HG03097 (cell line): ENCODE data around the gene CNST.
"Not testable (repeated sequence)": the region's sequence is repeated elsewhere in the genome, so short reads cannot be mapped to it uniquely, and the experiment has no call there.

Experiments
- ATAC-seq: cut with Tn5 transposase; IDR thresholded peaks from one replicate; pipeline ENCODE4 v1.9.1; 2021; ENCODE audit not compliant: unreplicated experiment, low FRiP score

CNST gene

DNA sequence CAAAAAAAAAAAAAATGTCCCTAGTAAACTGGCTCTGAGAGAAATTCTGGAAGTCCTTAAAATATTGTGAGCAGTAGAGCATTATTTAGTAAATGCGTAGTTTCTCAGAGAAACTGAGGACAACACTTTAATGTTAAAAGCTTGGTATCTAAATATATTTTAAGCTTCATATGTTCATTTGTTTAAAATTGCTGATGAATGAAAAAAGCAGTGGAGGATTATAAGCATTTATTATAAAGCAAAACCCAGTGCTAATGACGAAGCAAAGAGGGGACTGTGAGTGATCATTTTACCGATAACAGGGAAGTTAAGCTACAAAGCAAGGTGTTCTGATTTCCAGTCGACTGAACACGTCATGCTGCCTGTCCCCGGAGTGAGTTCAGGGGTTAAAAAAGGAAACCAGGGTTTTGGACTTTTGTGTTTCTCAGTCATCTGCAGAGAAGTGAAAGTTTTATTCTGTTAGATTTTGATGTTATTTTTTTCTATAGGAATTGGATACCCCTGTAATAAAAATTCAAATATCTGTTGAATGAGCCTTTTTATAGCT lies 93.4 kb downstream of the CNST start:
- no peak for ATAC-seq

- ATAC-seq = no peak
Measured at GRCh38 chr1:246661451-246661850, 95.2 kb downstream of the CNST start.

GRCh38 chr1:246667773-246668172 lies 101.5 kb downstream of the CNST start:
- ATAC-seq = no peak

DNA sequence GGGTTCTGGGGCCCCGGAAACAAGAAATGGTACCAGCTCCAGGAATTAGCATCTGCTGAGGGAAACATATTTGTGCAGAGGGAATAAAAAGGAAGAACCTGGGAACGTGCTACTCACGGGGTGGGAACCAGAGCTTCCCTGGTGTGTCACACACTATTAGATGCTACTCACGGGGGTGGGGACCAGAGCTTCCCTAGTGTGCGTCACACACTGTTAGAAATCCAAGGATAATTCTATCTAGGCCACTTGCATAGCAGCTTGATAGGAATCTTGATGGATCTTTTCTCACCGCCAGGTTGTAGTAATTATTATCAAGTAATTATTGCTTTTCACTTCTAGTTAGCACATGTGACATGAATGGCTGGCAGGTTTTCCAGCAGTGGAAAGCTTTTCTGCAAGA lies 103.4 kb downstream of the CNST start:
- ATAC-seq = no peak

GRCh38 chr1:246674049-246674448 lies 107.8 kb downstream of the CNST start:
- ATAC-seq = no peak

GRCh38 chr1:246677842-246678241 lies 111.6 kb downstream of the CNST start:
- ATAC-seq = no peak

- ATAC-seq = no peak
Measured at GRCh38 chr1:246678816-246679793, 112.8 kb downstream of the CNST start.

DNA sequence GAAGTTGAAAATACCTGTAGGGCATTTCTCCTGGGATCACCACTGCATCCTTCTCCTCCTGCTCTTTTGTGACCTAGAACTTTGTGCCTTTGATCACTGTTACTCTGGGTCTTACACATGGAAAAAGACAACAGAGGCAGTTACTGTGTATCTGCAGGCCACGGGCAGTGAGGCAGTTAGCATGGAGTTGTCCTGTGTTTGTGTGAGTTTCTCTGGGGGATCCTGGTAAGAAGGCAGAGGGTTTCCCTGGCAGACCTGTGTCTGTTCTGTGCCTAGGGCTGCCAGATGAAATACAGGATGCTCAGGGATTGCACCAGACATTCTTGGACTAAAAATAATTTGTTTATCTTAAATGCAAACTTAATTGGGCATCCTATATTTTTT lies 113.5 kb downstream of the CNST start:
- no peak for ATAC-seq

DNA sequence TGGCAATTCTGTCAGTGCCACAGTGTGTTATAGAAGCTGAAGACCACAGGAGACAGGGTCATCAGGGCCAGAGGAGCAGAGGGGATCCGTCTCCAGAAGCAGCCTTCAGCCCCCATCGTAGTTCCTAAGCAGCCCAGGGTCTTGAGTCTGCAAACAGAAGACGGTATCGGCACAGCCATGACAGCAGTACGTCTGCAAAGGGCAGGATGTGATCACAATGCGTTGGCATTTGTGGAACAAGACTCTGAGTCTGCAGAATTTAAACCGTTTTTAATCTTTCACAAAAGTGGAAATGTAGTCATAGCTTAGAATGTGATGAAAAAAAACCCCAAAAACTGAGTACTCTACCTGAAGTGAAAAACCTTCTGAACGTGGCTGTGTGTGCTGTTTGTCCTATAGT lies 113.9 kb downstream of the CNST start:
- no peak for ATAC-seq

DNA sequence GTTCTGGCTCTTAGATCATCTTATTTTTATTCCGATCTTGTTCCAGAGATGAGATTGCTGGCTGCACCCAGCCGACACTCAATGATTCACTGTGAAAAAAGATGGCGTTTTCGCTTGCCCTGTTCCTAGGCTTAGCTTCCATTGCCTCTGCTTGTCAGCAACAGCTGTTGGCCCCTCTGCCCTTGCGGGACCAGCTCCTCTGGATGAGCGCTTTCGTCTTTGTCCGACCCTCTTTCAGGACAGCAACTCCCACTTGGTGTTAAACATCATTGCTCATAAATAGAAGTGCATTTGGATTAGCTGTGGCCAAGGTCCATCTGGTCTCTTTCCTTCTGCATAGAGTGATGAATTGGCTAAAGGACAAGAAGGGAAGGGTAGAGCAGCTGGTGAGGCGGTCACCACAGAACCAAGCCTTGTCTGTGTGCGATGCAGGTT lies 114.5 kb downstream of the CNST start:
- ATAC-seq = no peak

DNA sequence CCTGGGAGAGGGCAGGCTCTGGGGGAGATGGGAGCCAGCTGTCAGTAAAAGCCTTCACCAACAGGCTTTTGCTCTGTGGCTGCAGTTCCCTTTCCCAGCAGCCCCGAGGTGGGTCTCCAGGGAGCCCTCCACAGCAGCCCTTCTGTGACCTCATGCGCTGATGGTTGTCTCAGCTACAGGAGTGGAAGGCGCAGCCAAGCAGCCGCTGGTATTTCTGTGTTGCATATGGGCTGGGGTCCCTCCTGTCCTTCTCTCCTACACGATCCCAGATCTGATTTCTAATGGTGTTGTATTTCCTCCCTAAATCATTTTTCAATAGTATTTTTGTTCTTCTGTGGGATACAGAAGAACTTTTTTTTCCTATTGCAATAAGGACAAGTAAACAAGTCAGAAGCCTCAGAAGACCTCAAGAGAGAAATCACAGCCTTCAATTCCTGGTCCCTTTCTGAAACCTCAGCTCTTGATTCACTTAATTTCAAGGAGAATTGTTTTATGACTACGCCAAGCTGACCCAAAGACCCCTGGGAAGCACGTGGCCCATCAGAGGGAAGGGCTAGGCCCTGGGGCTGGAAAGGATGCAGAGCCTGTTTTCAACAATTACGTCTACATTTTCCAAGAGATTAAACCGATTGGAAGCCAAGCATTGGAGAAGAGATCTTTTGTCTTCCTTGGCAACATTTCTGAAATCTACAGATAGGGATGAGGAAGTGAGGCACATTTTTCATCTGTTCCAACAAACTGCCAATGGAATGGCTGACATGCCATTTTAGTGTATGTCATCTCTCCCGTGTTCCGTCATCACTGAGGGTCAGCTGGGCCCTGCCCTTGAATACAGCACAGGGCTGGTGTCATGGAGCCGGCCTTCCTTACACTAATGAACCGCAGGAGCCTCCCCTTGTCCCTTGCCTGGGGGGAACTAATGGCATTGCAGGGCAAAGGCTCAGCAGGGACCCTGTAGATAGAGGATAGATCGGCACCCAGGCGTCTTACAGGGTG lies 115.9 kb downstream of the CNST start:
- ATAC-seq = no peak

GRCh38 chr1:246683521-246683920 lies 117.3 kb downstream of the CNST start:
- ATAC-seq = no peak

GRCh38 chr1:246687002-246687401 lies 120.7 kb downstream of the CNST start:
- ATAC-seq = no peak

GRCh38 chr1:246689409-246690008 lies 123.3 kb downstream of the CNST start:
- ATAC-seq = peak; percentile 74

DNA sequence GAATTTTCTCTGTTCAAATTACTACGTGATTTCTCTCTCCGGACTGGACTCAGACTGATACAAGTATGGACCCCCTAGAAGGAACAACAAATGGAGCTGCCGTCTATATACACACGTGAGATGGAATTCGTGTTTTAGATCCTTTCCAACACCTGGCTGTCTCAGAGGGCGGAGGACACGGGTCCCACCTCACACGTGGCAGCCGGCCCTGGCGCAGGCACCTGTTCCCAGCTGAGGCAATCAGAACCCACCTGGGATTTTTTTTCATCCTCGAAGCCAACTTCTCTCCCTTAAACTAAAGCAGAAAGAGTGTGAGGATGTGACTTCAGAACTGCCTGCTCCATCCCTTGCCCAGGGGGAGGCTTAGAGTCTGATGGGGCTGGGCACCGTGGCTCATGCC lies 123.8 kb downstream of the CNST start:
- no peak for ATAC-seq

DNA sequence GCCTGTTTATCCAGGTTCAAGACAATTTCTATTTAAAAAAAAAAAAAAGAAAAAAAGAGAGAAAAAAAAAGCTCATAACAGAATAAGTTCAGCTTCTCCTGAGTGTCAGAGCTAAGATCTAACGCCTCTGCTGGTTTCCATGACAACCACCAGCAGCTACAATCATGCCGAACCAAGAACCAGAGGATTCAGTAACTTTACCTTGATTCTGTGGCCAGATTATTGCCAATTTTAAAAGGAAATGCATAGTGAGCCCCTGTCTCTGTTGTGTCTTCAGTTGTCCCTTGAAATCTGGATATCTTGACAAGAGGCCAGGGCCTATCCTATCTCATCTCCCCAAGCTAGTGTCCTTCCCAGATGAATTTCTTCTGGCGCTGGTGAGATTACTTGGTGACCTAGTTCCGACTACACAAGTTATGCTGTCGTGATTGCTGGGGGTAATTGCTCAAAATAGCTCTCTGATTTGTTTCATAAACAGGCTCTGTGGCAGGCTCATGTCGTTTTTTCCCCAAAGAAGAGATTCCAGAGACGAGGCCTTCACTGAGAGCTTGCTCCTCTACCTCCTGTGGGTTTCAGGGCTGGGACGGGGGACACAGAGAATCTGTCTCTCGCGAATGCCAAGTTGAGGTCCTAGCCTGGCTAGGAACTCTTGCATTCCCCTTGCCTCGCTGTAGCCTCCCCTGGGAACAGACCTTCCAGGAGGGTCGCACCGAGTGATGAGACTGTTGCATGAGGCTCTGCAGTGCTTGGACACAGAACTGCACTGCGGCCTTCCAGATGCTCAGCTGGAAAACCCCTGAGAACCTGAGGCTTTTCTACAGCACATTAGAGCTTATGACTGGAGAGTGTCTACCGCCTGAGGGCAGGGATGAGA lies 125.6 kb downstream of the CNST start:
- no peak for ATAC-seq

- ATAC-seq = not testable (repeated sequence)
Measured at GRCh38 chr1:246694213-246694895, 128.1 kb downstream of the CNST start.

DNA sequence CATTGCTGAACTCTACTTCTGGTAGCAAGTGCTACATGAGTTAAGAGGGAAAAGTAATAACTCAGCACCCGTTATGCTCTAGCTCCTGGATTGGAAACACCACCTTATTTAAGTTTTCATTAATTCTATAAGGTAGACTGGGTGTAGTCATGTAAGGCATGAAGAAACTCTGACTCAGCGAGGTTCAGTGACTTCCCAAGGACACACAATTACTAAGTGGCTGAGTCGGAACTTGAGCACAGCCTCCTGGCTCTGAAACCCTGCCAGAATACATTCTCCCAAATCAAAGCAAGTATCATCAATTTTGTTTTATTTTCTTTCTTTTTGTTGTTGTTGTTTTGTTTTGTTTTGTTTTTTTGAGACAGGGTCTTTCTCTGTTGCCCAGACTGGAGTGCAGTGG lies 128.9 kb downstream of the CNST start:
- ATAC-seq = no peak

GRCh38 chr1:246695666-246696065 lies 129.4 kb downstream of the CNST start:
- no peak for ATAC-seq
